Measurements from ENCODE around the gene FASN.

GRCh38 chr17:82048571-82048971 is 49.5 kb downstream of the FASN start:
- TF ChIP-seq CTCF (IDR thresholded peaks at IDR 0.05; ENCODE audit: low read depth, low read length) (no peak), EZH2phosphoT487 (IDR thresholded peaks at IDR 0.05; ENCODE audit: low read depth) (no peak)
